AG04450 (cell line): ENCODE data around the gene TMIGD2. TPM values are rescaled to one million over a fixed set of nuclear protein-coding genes. Genes with fewer than 3 reads are reported as not detected.
"Not testable (repeated sequence)": the region's sequence is repeated elsewhere in the genome, so short reads cannot be mapped to it uniquely, and the experiment has no call there.

Experiments
- CTCF ChIA-PET: fragments of 300-600, 350-600 bp; formaldehyde crosslinking; extraction: SDS; loops from one replicate; lab custom pipeline; 2022; ENCODE audit warnings: antibody characterized with exemption, inconsistent platforms; lab: Charles Lee
- POLR2A ChIA-PET: fragments of 350-600 bp; formaldehyde crosslinking; extraction: SDS; loops from one replicate; lab custom pipeline; 2021; ENCODE audit warnings: antibody characterized with exemption, inconsistent platforms; lab: Yijun Ruan, JAX
- DNase-seq: peaks from one replicate; pipeline ENCODE4 v3.0.0-alpha.2; 2011; ENCODE audit warnings: low read depth, low spot score
- H3K27ac ChIP-seq: one replicate; pipeline ENCODE4 v1.5.1; 2012; ENCODE audit warnings: low read depth, low read length, control low read depth
- H3K27me3 ChIP-seq: one replicate; pipeline ENCODE4 v1.6.0; 2012; ENCODE audit warnings: low read length; ENCODE audit not compliant: control insufficient read depth, insufficient read depth
- H3K4me3 ChIP-seq: 2 replicates; pipeline ENCODE4 v1.5.1; 2011; ENCODE audit warnings: mild to moderate bottlenecking, low read depth, low read length, control low read depth
- H3K9me3 ChIP-seq: 2 replicates; pipeline ENCODE4 v1.5.1; 2012; ENCODE audit warnings: low read length; ENCODE audit not compliant: control insufficient read depth, insufficient read depth
- CTCF ChIP-seq: IDR thresholded peaks from 2 replicates; pipeline ENCODE4 v1.5.1; 2011; ENCODE audit warnings: low read depth, low read length, control low read depth, inconsistent platforms
- polyA minus RNA-seq: library from RNA; depleted of rRNA, polyadenylated mRNA; stranded (reverse); fragments of >200 nt; gene quantifications from 2 replicates; pipeline ENCODE4 v1.2.3, GENCODE V29; 2011; rRNA and poly(A)+ RNA removed
- polyA plus RNA-seq: library from polyadenylated mRNA; depleted of rRNA; stranded (reverse); fragments of >200 nt; gene quantifications from 2 replicates; pipeline ENCODE4 v1.2.3, GENCODE V29; 2011; rRNA removed

The TMIGD2 gene
- polyA plus RNA-seq = not detected in 2 replicates
- not detected in 2 replicates for polyA minus RNA-seq

- DNase-seq = no peak
- no peak within 1 kb of the TSS for H3K4me3 ChIP-seq
- ChIA-PET POLR2A (no interaction called here), CTCF (interaction anchor here (0.6 kb wide), 1 partner anchor 33 kb away, joined by 9 read pairs; no protein-coding TSS in a partner anchor)
- no peaks in the 10 kb centered on the region for H3K9me3 ChIP-seq
- no peak for TF ChIP-seq CTCF
- H3K27me3 ChIP-seq = no peaks in the 10 kb centered on the region
- no peak within 1 kb of the TSS for H3K27ac ChIP-seq
Observed at GRCh38 chr19:4302243-4302640, at the start of gene TMIGD2. Gene TMIGD2, minus strand, starts transcription at chr19:4302389. Its CDS starts 4 bp downstream, at chr19:4302385.

GRCh38 chr19:4350726-4351125 lies 48.5 kb upstream of the TMIGD2 start:
- CTCF ChIA-PET = interaction anchor here (2.8 kb wide), 1 partner anchor 25 kb away, joined by 15 read pairs; no protein-coding TSS in a partner anchor

GRCh38 chr19:4350111-4350510 lies 47.9 kb upstream of the TMIGD2 start:
- no peak for DNase-seq
- Histone ChIP-seq H3K27ac (peak overlapping the region; percentile 11), H3K4me3 (no peak overlapping the region), H3K27me3 (no peaks in the 10 kb centered on the region), H3K9me3 (no peaks in the 10 kb centered on the region; the same call in 1 of the 2 replicates)
- POLR2A ChIA-PET = no interaction called here
- CTCF ChIA-PET = no interaction called here
- TF ChIP-seq CTCF = no peak

More at GRCh38 chr19:4350726-4351125, 48.5 kb upstream of the TMIGD2 start:
- no peaks in the 10 kb centered on the region; the same call in 1 of the 2 replicates for H3K9me3 ChIP-seq
- no peak for TF ChIP-seq CTCF
- no peak for DNase-seq
- H3K27ac ChIP-seq = no peak overlapping the region
- no peaks in the 10 kb centered on the region for H3K27me3 ChIP-seq
- POLR2A ChIA-PET = no interaction called here
- H3K4me3 ChIP-seq = no peak overlapping the region

GRCh38 chr19:4349225-4349624 lies 47.0 kb upstream of the TMIGD2 start:
- H3K27ac ChIP-seq, H3K9me3 ChIP-seq, DNase-seq, POLR2A ChIA-PET, H3K27me3 ChIP-seq, H3K4me3 ChIP-seq: not testable (repeated sequence)
- CTCF ChIA-PET = interaction anchor here (0.6 kb wide), 1 partner anchor 117 kb away, joined by 3 read pairs; no protein-coding TSS in a partner anchor

- Histone ChIP-seq H3K4me3 (no peak overlapping the region), H3K27ac (no peak overlapping the region), H3K27me3 (no peaks in the 10 kb centered on the region), H3K9me3 (no peaks in the 10 kb centered on the region; the same call in 1 of the 2 replicates)
- ChIA-PET POLR2A (interaction anchor here (0.6 kb wide), 1 partner anchor 84 kb away, joined by 7 read pairs; no protein-coding TSS in a partner anchor), CTCF (interaction anchor here (0.6 to 1.2 kb wide), 3 partner anchors 63 to 177 kb away, joined by 3 to 4 read pairs (median 3); no protein-coding TSS in a partner anchor)
- no peak for TF ChIP-seq CTCF
- DNase-seq = no peak
Observed at GRCh38 chr19:4347521-4347920, 45.3 kb upstream of the TMIGD2 start.
